SU-DHL-6 (cell line): ENCODE measurements around the gene GET4.

ENCODE experiments used
- H2AFZ ChIP-seq: fragments of 200-600 bp; sonication (generic); 2 replicates; pipeline ENCODE4 v1.6.1; 2014; ENCODE audit warnings: low read depth, mild to moderate bottlenecking, moderate library complexity, mixed read lengths, antibody characterized with exemption, low read length; ENCODE audit not compliant: severe bottlenecking
- H3F3A ChIP-seq: fragments of 200-600 bp; shearing (Covaris generic); 2 replicates; pipeline ENCODE4 v1.6.0; 2016; ENCODE audit warnings: antibody characterized with exemption, mild to moderate bottlenecking; ENCODE audit not compliant: insufficient read depth
- H3K27ac ChIP-seq: fragments of 200-600 bp; sonication (generic); 2 replicates; pipeline ENCODE4 v1.5.1; 2016; ENCODE audit warnings: low read depth, mild to moderate bottlenecking, low read length, moderate library complexity, mixed read lengths
- H3K27me3 ChIP-seq: fragments of 200-600 bp; sonication (generic), shearing (Covaris generic); 2 replicates; pipeline ENCODE4 v1.6.0; 2014; ENCODE audit warnings: mild to moderate bottlenecking, low read length
- H3K36me3 ChIP-seq: fragments of 200-600 bp; sonication (generic); 2 replicates; pipeline ENCODE4 v1.6.1; 2014; ENCODE audit warnings: mild to moderate bottlenecking, low read length, mixed read lengths
- H3K4me2 ChIP-seq: fragments of 300-600, 200-600 bp; shearing (Covaris generic), sonication (generic); 2 replicates; pipeline ENCODE4 v1.6.0; 2014; ENCODE audit warnings: low read length, low read depth, mild to moderate bottlenecking; ENCODE audit not compliant: poor library complexity, severe bottlenecking
- H3K4me3 ChIP-seq: fragments of 200-600 bp; sonication (generic); 2 replicates; pipeline ENCODE4 v1.5.1; 2014; ENCODE audit warnings: antibody characterized with exemption, low read length, mild to moderate bottlenecking, mixed read lengths; ENCODE audit not compliant: insufficient read depth, poor library complexity, severe bottlenecking
- H3K79me2 ChIP-seq: fragments of 200-600 bp; sonication (generic); 2 replicates; pipeline ENCODE4 v1.6.1; 2014; ENCODE audit warnings: mild to moderate bottlenecking, low read length, moderate library complexity; ENCODE audit not compliant: insufficient read depth
- H3K9ac ChIP-seq: fragments of 200-600 bp; sonication (generic); 2 replicates; pipeline ENCODE4 v1.7.0; 2014; ENCODE audit warnings: mild to moderate bottlenecking, low read length
- H3K9me2 ChIP-seq: fragments of 200-600 bp; sonication (generic); replicated peaks from 2 replicates; pipeline ENCODE4 v1.6.1; 2014; ENCODE audit warnings: low read length; ENCODE audit not compliant: insufficient read depth
- H3K9me3 ChIP-seq: fragments of 200-600 bp; sonication (generic); 2 replicates; pipeline ENCODE4 v1.6.1; 2014; ENCODE audit warnings: low read length, mixed read lengths; ENCODE audit not compliant: insufficient read depth
- H4K20me1 ChIP-seq: fragments of 200-600 bp; sonication (generic); 2 replicates; pipeline ENCODE4 v1.6.1; 2014; ENCODE audit warnings: low read depth, mild to moderate bottlenecking, antibody characterized with exemption, low read length, moderate library complexity, mixed read lengths
- EZH2phosphoT487 ChIP-seq: fragments of 200-600 bp; sonication (generic), shearing (Covaris generic); conservative IDR thresholded peaks from 2 replicates; pipeline ENCODE4 v1.6.1; 2018; ENCODE audit warnings: mild to moderate bottlenecking, antibody characterized with exemption, low read length, moderate library complexity, mixed read lengths
- TF ChIP-seq, protein P1 (sequence below): fragments of 200-600 bp; sonication (generic); IDR thresholded peaks from one replicate; pipeline ENCODE4 v1.5.1; 2017; ENCODE audit warnings: antibody characterized with exemption, mild to moderate bottlenecking, low read length, moderate library complexity; ENCODE audit not compliant: insufficient read depth, poor library complexity, severe bottlenecking

The GET4 gene

GRCh38 chr7:945556-946255, 69.4 kb downstream of the GET4 start:
- H3K9me2 ChIP-seq = no peaks in the 10 kb centered on the region
- no peaks in the 10 kb centered on the region for H4K20me1 ChIP-seq
- no peaks in the 10 kb centered on the region for H3K79me2 ChIP-seq
- H3K9ac ChIP-seq = no peak overlapping the region
- peaks cover 3% of the 10 kb centered on the region; the same call in 1 of the 2 replicates for H3K9me3 ChIP-seq
- no peak for TF ChIP-seq EZH2phosphoT487
- TF ChIP-seq, protein P1, sequence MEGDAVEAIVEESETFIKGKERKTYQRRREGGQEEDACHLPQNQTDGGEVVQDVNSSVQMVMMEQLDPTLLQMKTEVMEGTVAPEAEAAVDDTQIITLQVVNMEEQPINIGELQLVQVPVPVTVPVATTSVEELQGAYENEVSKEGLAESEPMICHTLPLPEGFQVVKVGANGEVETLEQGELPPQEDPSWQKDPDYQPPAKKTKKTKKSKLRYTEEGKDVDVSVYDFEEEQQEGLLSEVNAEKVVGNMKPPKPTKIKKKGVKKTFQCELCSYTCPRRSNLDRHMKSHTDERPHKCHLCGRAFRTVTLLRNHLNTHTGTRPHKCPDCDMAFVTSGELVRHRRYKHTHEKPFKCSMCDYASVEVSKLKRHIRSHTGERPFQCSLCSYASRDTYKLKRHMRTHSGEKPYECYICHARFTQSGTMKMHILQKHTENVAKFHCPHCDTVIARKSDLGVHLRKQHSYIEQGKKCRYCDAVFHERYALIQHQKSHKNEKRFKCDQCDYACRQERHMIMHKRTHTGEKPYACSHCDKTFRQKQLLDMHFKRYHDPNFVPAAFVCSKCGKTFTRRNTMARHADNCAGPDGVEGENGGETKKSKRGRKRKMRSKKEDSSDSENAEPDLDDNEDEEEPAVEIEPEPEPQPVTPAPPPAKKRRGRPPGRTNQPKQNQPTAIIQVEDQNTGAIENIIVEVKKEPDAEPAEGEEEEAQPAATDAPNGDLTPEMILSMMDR = no peak
- H2AFZ ChIP-seq = no peak overlapping the region
- H3K36me3 ChIP-seq = no peaks in the 10 kb centered on the region
- H3F3A ChIP-seq = no peaks in the 10 kb centered on the region
- H3K27me3 ChIP-seq = no peaks in the 10 kb centered on the region; the same call in 1 of the 2 replicates
- H3K27ac ChIP-seq = no peak overlapping the region
- H3K4me3 ChIP-seq = no peak overlapping the region
- H3K4me2 ChIP-seq = no peak overlapping the region
